HCT116 (cell line): ENCODE data around the gene CACNG6.

ENCODE experiments used
- ATF3 ChIP-seq: IDR thresholded peaks from 2 replicates; pipeline ENCODE4 v1.6.1; 2012
- CBX3 ChIP-seq: IDR thresholded peaks from 2 replicates; pipeline ENCODE4 v1.6.1; 2012; ENCODE audit warnings: low read depth
- CTCF ChIP-seq, 3 experiments: fragments of 200-600 bp in 1 of 3; sonication (generic) in 1 of 3; IDR thresholded peaks in 2 of 3; conservative IDR thresholded peaks in 1 of 3; 2 replicates each; pipeline ENCODE4 v1.5.1; 2012 to 2017; ENCODE audit warnings: low read depth in 2 of 3, low read length in 2 of 3, antibody characterized with exemption in 1 of 3, borderline replicate concordance in 1 of 3, control low read depth in 1 of 3, mild to moderate bottlenecking in 1 of 3, mixed read lengths in 1 of 3, mixed run types in 1 of 3, moderate library complexity in 1 of 3; ENCODE audit not compliant: insufficient read depth in 1 of 3
- EZH2 ChIP-seq: fragments of 200-600 bp; sonication (generic); IDR thresholded peaks from 2 replicates; pipeline ENCODE4 v1.6.1; 2017; ENCODE audit warnings: antibody characterized with exemption, mixed run types
- EZH2phosphoT487 ChIP-seq: fragments of 200-600 bp; IDR thresholded peaks from 2 replicates; pipeline ENCODE4 v1.6.1; 2018; ENCODE audit warnings: antibody characterized with exemption, borderline replicate concordance
- FOSL1 ChIP-seq: IDR thresholded peaks from 2 replicates; pipeline ENCODE4 v1.6.1; 2012; ENCODE audit warnings: low read depth
- POLR2A ChIP-seq: IDR thresholded peaks from 2 replicates; pipeline ENCODE4 v1.7.0; 2011; ENCODE audit warnings: borderline replicate concordance; ENCODE audit not compliant: insufficient read depth, insufficient read length; ENCODE audit errors: extremely low read depth
- POLR2AphosphoS5 ChIP-seq: IDR thresholded peaks from 2 replicates; pipeline ENCODE4 v1.6.1; 2011; ENCODE audit warnings: mild to moderate bottlenecking, low read depth, low read length, moderate library complexity
- REST ChIP-seq: IDR thresholded peaks from 2 replicates; pipeline ENCODE4 v1.6.1; 2012; ENCODE audit warnings: low read depth
- SIN3A ChIP-seq: IDR thresholded peaks from 2 replicates; pipeline ENCODE4 v1.6.1; 2012; ENCODE audit warnings: low read depth
- ZFX ChIP-seq: fragments of 450-650 bp; IDR thresholded peaks from 2 replicates; pipeline ENCODE4 v1.6.1; 2017
- ZNF274 ChIP-seq: fragments of 200-500 bp; sonication (Bioruptor generic); IDR thresholded peaks from 2 replicates; pipeline ENCODE4 v1.6.1; 2014; ENCODE audit warnings: mild to moderate bottlenecking, low read depth, low read length, inconsistent platforms
- TF ChIP-seq, protein P1 (sequence below): IDR thresholded peaks from 2 replicates; pipeline ENCODE4 v1.6.1; 2012

- TF ChIP-seq CTCF (IDR thresholded peaks at IDR 0.05 in 2 of 3, conservative IDR thresholded peaks at IDR 0.05 in 1 of 3; ENCODE audit: borderline replicate concordance in 1 of 3, insufficient read depth in 1 of 3, low read depth in 2 of 3, low read length in 2 of 3) (no peak), ZNF274 (no peak), POLR2A (no peak), CBX3 (no peak), EZH2 (no peak), POLR2AphosphoS5 (no peak), REST (no peak), EZH2phosphoT487 (no peak), ATF3 (no peak), SIN3A (no peak), FOSL1 (no peak), ZFX (no peak)
- TF ChIP-seq, protein P1, sequence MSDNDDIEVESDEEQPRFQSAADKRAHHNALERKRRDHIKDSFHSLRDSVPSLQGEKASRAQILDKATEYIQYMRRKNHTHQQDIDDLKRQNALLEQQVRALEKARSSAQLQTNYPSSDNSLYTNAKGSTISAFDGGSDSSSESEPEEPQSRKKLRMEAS = no peak
Observed at GRCh38 chr19:53969366-53969765, 22.1 kb upstream of the CACNG6 start.
